GM18858 (cell line): ENCODE data around the gene SUGCT.

Experiments used
- ATAC-seq: cut with Tn5 transposase; IDR thresholded peaks from one replicate; pipeline ENCODE4 v1.9.1; 2021; ENCODE audit not compliant: unreplicated experiment

Gene SUGCT

GRCh38 chr7:40507166-40507565 is 372.4 kb downstream of the SUGCT start:
- ATAC-seq: no peak

DNA sequence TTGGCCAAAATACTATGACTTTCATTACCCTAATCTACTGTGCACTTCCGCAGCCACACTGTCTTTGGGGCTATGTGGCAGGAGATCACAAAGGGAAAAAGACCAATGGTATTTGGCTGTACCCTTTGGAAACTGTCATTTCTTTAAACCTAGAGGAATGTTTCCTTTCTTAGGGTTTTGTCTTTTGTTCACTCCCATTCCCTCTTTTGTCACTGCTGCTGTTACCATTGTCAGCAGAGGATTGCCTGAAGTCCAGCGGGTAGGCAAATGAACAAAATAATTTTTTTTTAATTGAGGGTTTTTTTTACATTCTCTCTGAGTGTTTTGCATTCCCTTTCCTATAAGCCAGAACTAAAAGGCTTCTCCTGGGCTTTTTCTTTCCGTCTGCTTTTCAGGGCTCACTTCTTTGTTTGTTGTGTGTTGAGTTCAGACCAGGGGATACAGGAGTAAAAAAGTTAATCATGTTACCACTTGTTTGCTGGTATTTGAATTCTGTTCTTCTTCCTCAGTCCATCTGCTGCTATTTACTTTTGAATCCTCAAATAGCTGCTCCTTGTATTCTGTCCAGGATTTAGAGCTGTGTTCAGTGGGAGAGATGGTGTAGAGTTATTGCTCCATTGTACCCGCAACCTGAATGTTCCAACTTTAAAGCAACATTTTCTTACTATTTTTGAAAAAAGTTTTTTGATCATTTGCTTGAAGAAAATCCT is 374.6 kb downstream of the SUGCT start:
- ATAC-seq: no peak

DNA sequence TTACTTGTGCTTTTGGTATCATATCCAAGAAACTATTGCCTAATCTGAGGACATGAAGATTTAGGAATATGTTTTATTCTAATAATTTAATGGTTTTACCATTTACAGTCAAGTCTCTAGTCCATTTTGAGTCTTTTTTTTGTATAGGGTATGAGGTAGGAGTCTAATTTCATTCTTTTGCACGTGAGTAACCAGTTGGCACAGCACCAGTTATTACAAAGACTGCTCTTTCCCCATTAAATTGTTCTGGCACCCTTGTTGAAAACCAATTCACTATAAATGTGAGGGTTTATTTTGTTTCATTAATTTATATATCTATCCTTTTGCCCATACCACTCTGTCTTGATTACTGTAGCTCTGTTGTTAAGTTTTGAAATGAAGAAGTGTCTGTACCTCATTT is 381.6 kb downstream of the SUGCT start:
- ATAC-seq: no peak

DNA sequence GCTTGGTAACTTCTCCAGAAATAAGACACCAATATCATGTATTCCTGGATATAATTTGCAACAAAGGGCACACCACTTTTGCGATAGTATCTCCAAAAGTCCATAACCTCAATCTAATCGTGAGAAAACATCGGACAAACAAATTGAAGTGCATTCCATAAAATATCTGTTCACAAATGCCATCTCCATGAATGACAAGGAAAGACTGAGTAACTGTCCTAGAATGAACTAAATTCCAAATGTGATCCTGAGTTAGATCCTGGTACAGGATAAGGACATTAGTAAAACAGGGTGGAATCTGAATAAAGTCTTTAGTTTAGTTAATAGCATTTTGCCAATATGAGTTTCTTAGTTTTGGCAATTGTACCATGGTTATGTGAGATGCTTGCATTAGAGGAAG is 384.2 kb downstream of the SUGCT start:
- ATAC-seq: no peak

- ATAC-seq: no peak
Observed at GRCh38 chr7:40520986-40521738, 386.4 kb downstream of the SUGCT start.

DNA sequence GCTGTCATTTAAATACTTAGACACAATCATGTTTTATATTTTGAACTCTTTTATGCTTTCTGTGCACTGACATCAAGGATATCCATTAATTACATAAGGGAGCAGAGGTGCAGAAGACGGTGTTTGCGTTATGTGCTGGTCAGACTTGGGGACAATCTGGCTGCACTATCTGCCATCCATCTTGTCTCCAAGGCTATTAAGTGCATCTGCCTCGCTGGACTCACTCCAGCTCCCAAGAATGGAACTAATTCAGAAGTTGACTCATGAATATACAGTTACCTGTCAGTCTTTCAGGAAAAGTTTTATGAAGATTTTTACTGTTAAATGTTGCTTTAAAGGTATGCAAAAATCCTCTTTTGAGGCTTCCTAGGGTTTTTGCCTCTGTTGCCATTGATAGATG is 391.0 kb downstream of the SUGCT start:
- ATAC-seq: no peak

GRCh38 chr7:40526951-40527715 is 392.3 kb downstream of the SUGCT start:
- no peak for ATAC-seq

DNA sequence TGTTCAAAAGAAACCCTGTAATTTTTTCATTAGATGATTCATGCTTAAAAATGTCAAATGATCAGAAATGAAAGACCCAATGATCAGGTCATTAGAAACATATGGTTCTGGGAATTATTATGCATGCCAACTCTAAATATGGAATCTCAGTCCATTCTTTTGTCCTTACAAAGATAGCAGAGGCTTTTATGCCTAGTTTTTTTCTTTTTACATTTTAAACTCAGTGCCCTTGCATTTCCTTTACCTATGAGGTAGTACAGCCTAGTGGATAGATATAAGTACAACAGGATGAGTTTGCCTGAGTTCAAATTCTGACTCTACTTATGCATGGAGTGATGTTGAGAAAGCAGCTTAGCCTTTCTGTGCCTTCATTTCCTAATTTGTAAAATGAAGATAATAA is 392.9 kb downstream of the SUGCT start:
- no peak for ATAC-seq

DNA sequence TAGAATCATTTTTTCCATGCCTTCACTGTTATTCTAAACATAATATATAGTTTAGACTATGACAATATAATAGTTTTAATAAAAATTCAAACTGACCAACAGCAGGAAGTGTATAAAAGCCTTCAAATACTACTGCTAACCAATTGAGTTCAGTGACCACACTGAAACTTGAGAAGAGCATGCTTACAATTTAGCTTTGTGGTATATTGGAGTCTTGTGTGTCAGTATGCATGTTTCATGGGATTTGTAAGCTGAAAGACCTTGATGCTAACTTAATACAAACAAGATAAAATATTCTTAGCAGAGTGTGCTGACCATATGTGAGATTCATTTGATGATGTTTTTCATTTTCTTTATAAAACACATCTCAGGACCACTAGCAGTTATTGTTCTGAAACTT is 395.5 kb downstream of the SUGCT start:
- ATAC-seq: no peak

DNA sequence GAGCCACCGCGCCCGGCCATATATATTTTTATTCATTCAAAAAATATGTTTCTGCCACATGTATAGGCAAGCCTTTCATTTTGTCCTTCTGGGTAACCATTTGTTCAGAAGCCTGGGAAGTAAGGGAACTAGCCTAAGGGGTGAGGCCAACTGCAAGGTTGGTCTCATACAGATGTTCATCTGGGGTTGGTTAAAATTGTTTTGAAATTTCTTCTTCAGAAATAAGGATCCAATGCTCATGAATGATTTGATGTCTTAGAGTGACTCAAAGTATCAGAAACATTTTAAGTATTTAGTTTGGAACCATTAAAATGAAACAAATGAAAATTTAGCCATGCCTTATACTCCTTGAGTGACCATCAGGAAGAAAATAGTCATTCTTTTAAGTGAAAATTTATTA is 397.2 kb downstream of the SUGCT start:
- ATAC-seq: no peak

DNA sequence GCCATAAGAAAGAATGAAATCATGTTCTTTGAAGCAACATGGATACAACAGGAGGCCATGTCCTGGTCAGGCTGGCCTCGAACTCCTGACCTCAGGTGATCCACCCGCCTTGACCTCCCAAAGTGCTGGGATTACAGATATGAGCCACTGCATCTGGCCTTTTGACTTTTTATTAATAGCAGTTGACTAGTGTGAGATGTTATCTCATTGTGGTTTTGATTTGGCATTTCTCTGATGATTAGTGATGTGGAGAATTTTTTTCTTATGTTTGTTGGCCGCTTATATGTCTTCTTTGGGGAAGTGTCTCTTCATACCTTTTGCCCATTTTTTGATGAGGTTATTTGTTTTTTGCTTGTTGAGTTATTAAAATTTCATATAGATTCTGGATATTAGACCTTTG is 400.9 kb downstream of the SUGCT start:
- ATAC-seq: no peak

- ATAC-seq: no peak
Observed at GRCh38 chr7:40536421-40536820, 401.6 kb downstream of the SUGCT start.

DNA sequence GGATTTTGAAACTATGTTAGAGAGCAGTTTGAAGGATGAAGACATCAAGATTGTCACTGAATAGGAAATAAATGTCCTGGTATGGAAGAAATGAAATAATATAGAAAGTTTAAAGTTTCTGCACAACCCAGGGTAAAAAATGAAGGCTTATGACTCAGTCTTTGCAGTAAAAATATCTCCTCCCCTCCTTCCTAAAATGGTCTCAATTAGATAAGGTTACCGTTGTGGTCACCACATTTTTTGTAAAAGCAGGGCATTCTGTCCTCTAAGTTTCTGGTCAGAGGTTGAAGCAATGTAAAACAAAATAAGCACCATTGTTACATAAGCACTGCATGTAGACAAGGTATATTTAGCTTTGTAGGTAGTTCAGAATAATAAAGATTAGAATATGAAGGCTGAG is 403.5 kb downstream of the SUGCT start:
- ATAC-seq: no peak

DNA sequence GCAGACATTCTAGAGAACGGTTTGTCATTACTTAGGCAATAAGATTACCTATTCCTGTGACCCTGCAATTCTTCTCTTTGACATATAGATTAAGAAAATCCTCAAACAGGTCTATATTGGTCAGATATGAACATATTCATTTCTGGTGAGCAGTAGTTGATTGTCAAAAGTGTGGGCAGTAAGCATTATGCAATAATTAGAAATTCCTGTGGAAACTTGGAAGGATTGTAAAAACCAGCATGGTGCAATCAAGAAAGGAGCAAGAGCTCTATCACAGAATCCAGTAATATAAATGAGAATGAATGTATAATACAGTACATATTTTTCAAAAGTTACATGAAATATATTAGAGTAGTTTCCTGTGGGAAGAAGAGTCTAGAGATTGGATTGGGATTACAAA is 406.5 kb downstream of the SUGCT start:
- ATAC-seq: no peak

DNA sequence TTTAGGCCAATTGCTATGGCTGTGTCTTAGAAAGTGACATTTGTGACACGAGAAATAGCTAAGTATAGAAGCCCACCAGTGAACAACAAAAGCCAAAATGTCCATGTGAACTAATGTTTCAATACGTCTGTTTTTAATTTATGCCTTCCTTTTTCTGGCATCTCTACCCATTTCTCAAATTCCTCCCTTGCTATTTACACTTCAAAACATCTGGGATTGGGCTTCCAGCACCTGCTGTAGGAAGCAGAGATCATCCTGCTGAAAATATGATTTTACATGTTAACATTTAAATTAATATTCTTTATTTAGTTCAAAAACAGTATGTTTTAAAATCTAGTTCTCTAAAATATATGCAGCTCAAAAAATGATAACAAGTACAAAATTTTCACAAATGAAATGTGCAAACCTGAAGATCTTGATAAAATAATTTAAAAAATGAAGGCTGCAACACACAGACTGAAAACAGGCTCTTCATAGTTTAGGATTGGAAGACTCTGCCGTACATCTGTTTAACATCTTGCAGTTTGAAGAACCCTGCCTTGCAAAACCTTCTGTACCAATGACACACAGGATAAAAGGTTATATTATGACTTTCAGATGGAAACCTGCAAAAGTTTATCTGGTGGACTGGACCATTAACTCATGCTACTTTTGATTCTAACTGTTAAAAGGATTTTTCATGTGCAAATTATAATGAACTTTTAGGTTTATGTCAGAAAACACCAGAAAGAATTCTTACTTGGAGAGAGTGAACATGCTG is 408.4 kb downstream of the SUGCT start:
- no peak for ATAC-seq

DNA sequence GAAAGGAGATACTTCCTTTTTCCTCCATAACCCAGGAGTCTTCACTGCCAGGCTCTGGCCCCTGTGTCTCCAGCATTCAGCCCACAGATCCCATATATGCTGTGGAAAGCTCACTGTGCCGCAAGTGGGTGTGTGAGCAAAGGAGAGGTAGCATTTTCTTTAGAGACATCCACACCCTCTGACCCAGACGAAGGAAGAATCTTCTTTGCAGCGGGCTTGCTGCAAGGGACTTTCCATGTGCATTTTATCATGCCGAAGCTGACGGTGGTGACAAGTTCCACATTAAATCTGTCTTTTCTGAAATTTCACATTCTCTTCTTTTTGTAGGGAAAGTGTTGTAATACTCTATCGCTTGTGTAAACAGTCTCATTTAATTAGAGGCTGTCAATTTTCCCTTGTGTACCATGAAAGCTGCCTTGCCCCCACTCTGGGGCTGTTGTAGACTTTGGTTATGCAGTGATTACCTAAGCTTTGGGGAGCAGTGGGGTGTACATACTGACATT is 409.5 kb downstream of the SUGCT start:
- no peak for ATAC-seq

GRCh38 chr7:40544871-40545303 is 410.1 kb downstream of the SUGCT start:
- ATAC-seq: no peak

GRCh38 chr7:40545739-40546138 is 410.9 kb downstream of the SUGCT start:
- no peak for ATAC-seq

GRCh38 chr7:40546616-40547501 is 412.1 kb downstream of the SUGCT start:
- no peak for ATAC-seq
